Keratinocyte (primary cell): ENCODE measurements around the gene CSNK2A2. TPM values are rescaled to one million over a fixed set of nuclear protein-coding genes. Genes with fewer than 3 reads are reported as not detected.

ENCODE experiments used
- DNase-seq: peaks from one replicate; pipeline ENCODE4 v3.0.0-alpha.2; 2011; ENCODE audit warnings: low read depth, missing footprints, low spot score
- FAIRE-seq: peaks from 2 replicates; lab custom pipeline; 2011; peaks lifted over from hg19 to GRCh38; lab: Jason Lieb, UNC
- H2AFZ ChIP-seq: 2 replicates; pipeline ENCODE4 v1.6.0; 2012; ENCODE audit warnings: low read length, control low read depth, inconsistent platforms; ENCODE audit not compliant: control insufficient read depth
- H3K27ac ChIP-seq: 2 replicates; pipeline ENCODE4 v1.5.1; 2011; ENCODE audit warnings: low read length; ENCODE audit not compliant: control insufficient read depth, insufficient read depth
- H3K27me3 ChIP-seq: 3 replicates; pipeline ENCODE4 v1.6.0; 2011; ENCODE audit warnings: low read length; ENCODE audit not compliant: control insufficient read depth, insufficient read depth; ENCODE audit errors: extremely low read depth
- H3K36me3 ChIP-seq, 2 experiments: 2 replicates in 1 of 2; 3 replicates in 1 of 2; pipeline ENCODE4 v1.5.1; 2011; ENCODE audit warnings: low read length in 2 of 2, mild to moderate bottlenecking in 1 of 2; ENCODE audit not compliant: control insufficient read depth in 2 of 2, insufficient read depth in 2 of 2; ENCODE audit errors: extremely low read depth in 1 of 2
- H3K4me1 ChIP-seq: 3 replicates; pipeline ENCODE4 v1.5.1; 2011; ENCODE audit warnings: low read length; ENCODE audit not compliant: control insufficient read depth, insufficient read depth; ENCODE audit errors: extremely low read depth
- H3K4me2 ChIP-seq: 3 replicates; pipeline ENCODE4 v1.6.0; 2011; ENCODE audit warnings: low read depth, low read length; ENCODE audit not compliant: control insufficient read depth, insufficient read depth; ENCODE audit errors: extremely low read depth
- H3K4me3 ChIP-seq, 3 experiments: fragments of 200-600 bp in 1 of 3; sonication (generic) in 1 of 3; 2 replicates in 2 of 3; 3 replicates in 1 of 3; pipeline ENCODE4 v1.5.1; 2011 to 2016; ENCODE audit warnings: low read length in 3 of 3, mild to moderate bottlenecking in 3 of 3, control low read depth in 2 of 3, inconsistent platforms in 1 of 3, low read depth in 1 of 3, mixed read lengths in 1 of 3, mixed run types in 1 of 3, moderate library complexity in 1 of 3; ENCODE audit not compliant: control insufficient read depth in 2 of 3, insufficient read depth in 2 of 3; ENCODE audit errors: extremely low read depth in 1 of 3
- H3K79me2 ChIP-seq: 2 replicates; pipeline ENCODE4 v1.6.0; 2012; ENCODE audit warnings: low read length; ENCODE audit not compliant: control insufficient read depth, insufficient read depth
- H3K9ac ChIP-seq: 3 replicates; pipeline ENCODE4 v1.6.0; 2011; ENCODE audit warnings: low read length; ENCODE audit not compliant: control insufficient read depth, insufficient read depth; ENCODE audit errors: extremely low read depth
- H3K9me1 ChIP-seq: 3 replicates; pipeline ENCODE4 v1.6.0; 2011; ENCODE audit warnings: low read length; ENCODE audit not compliant: control insufficient read depth, insufficient read depth; ENCODE audit errors: extremely low read depth
- H3K9me3 ChIP-seq: 2 replicates; pipeline ENCODE4 v1.5.1; 2012; ENCODE audit warnings: low read depth, low read length; ENCODE audit not compliant: control insufficient read depth
- H4K20me1 ChIP-seq: 3 replicates; pipeline ENCODE4 v1.6.0; 2011; ENCODE audit warnings: low read length; ENCODE audit not compliant: control insufficient read depth, insufficient read depth; ENCODE audit errors: extremely low read depth
- CTCF ChIP-seq, 3 experiments: IDR thresholded peaks in 1 of 3; conservative IDR thresholded peaks in 1 of 3; optimal IDR thresholded peaks in 1 of 3; 2 replicates in 2 of 3; 3 replicates in 1 of 3; pipeline versions ENCODE3 to v1.5.1; 2011; ENCODE audit warnings: low read length in 3 of 3, mild to moderate bottlenecking in 3 of 3, moderate library complexity in 2 of 3, control low read depth in 1 of 3, inconsistent platforms in 1 of 3; ENCODE audit not compliant: insufficient read depth in 2 of 3; ENCODE audit errors: extremely low read depth in 1 of 3
- EZH2 ChIP-seq: IDR thresholded peaks from one replicate; pipeline ENCODE4 v1.6.1; 2012; ENCODE audit warnings: inconsistent platforms, mild to moderate bottlenecking, low read length, moderate library complexity
- dilution Hi-C: fragments of 300-500 bp; cut with MboI; formaldehyde crosslinking; loops from one replicate; pipeline ENCODE4 v1.7.0; 2020; ENCODE audit warnings: low sequenced_read_pairs; ENCODE audit not compliant: extremely low pct_ligation_motif_present
- polyA plus RNA-seq, 5 experiments: library from polyadenylated mRNA; depleted of rRNA in 3 of 5; stranded (reverse) in 3 of 5; stranded (forward) in 1 of 5; unstranded in 1 of 5; fragments of >200 nt; gene quantifications; 1 replicate in 1 of 5; 2 replicates in 3 of 5; 3 replicates in 1 of 5; pipeline versions ENCODE4 v1.2.1 to v1.2.3, GENCODE V29; 2011 to 2012; ENCODE audit warnings: missing spikeins in 2 of 5, low read depth in 1 of 5, low replicate concordance in 1 of 5
- small RNA-seq, 3 experiments: library from RNA; depleted of rRNA; stranded (forward); fragments of <200 nt; gene quantifications; one replicate each; pipeline ENCODE3, GENCODE V24; 2012; ENCODE audit warnings: low read depth in 3 of 3, low replicate concordance in 1 of 3; ENCODE audit not compliant: insufficient read length in 3 of 3

CSNK2A2 gene
- polyA plus RNA-seq, 1 donor (not counting 4 experiments of a cell fraction or from before 2014, with no cell fraction given) = 49.6 TPM

GRCh38 chr16:58109881-58110280 lies 88.0 kb downstream of the CSNK2A2 start:
- FAIRE-seq = no peak

GRCh38 chr16:58109330-58109729 lies 88.6 kb downstream of the CSNK2A2 start:
- peaks cover 14% of the 10 kb centered on the region for H3K4me1 ChIP-seq
- FAIRE-seq = no peak
- H3K4me3 ChIP-seq = no peak overlapping the region
- H3K9me1 ChIP-seq = no peaks in the 10 kb centered on the region
- no peak overlapping the region for H3K27ac ChIP-seq
- H4K20me1 ChIP-seq = no peaks in the 10 kb centered on the region
- H3K9ac ChIP-seq = no peak overlapping the region
- H3K9me3 ChIP-seq = no peaks in the 10 kb centered on the region
- H3K27me3 ChIP-seq = no peaks in the 10 kb centered on the region
- no peak overlapping the region for H2AFZ ChIP-seq
- dilution Hi-C loops = no loop called here
- H3K79me2 ChIP-seq = no peaks in the 10 kb centered on the region
- TF ChIP-seq EZH2 = no peak
- TF ChIP-seq CTCF (optimal IDR thresholded peaks at IDR 0.05 in 1 of 3, IDR thresholded peaks at IDR 0.05 in 1 of 3, conservative IDR thresholded peaks at IDR 0.05 in 1 of 3; ENCODE audit: extremely low read depth in 1 of 3, insufficient read depth in 2 of 3, low read length in 3 of 3) = no peak
- peaks cover 4 to 6% of the 10 kb centered on the region in 2 experiments for H3K36me3 ChIP-seq
- no peak for DNase-seq
- H3K4me2 ChIP-seq = no peak overlapping the region

More at GRCh38 chr16:58109881-58110280, 88.0 kb downstream of the CSNK2A2 start:
- no peaks in the 10 kb centered on the region for H3K27me3 ChIP-seq
- no peak overlapping the region for H3K4me2 ChIP-seq
- H3K36me3 ChIP-seq = peaks cover 6 to 7% of the 10 kb centered on the region in 2 experiments
- H3K27ac ChIP-seq = no peak overlapping the region
- TF ChIP-seq EZH2 (no peak), CTCF (optimal IDR thresholded peaks at IDR 0.05 in 1 of 3, IDR thresholded peaks at IDR 0.05 in 1 of 3, conservative IDR thresholded peaks at IDR 0.05 in 1 of 3; ENCODE audit: extremely low read depth in 1 of 3, insufficient read depth in 2 of 3, low read length in 3 of 3) (no peak)
- no peak overlapping the region for H2AFZ ChIP-seq
- dilution Hi-C loops = no loop called here
- H3K9me3 ChIP-seq = no peaks in the 10 kb centered on the region
- no peaks in the 10 kb centered on the region for H3K9me1 ChIP-seq
- H4K20me1 ChIP-seq = no peaks in the 10 kb centered on the region
- peaks cover 14% of the 10 kb centered on the region for H3K4me1 ChIP-seq
- H3K4me3 ChIP-seq = no peak overlapping the region
- DNase-seq = no peak
- no peaks in the 10 kb centered on the region for H3K79me2 ChIP-seq
- no peak overlapping the region for H3K9ac ChIP-seq

Small RNAs within 50 kb of the gene (small RNA-seq; reads per million reads assigned to genes)
- gene RN7SL645P = 0 reads per million in 3 experiments

Other genes starting within 250 kb of the CSNK2A2 start
- 0.07 to 0.22 TPM (median 0.08 TPM) in 3 replicates for gene CNGB1, start 227.0 kb downstream of the CSNK2A2 start, polyA plus RNA-seq
- gene ZNF319, start 197.4 kb downstream of the CSNK2A2 start, polyA plus RNA-seq = 3.3 to 6.9 TPM (median 4.5 TPM) in 3 replicates
- gene USB1, start 196.7 kb downstream of the CSNK2A2 start, polyA plus RNA-seq = 63.5 to 88.7 TPM (median 75.9 TPM) in 3 replicates
- 3.7 to 7.2 TPM (median 5.6 TPM) in 3 replicates for gene MMP15, start 172.4 kb downstream of the CSNK2A2 start, polyA plus RNA-seq
- 41.0 to 52.0 TPM (median 51.9 TPM) in 3 replicates for gene CFAP20, start 68.7 kb downstream of the CSNK2A2 start, polyA plus RNA-seq
- gene PRSS54, start 96.9 kb upstream of the CSNK2A2 start, polyA plus RNA-seq = not detected in 3 replicates
- 8.5 to 11.3 TPM (median 10.1 TPM) in 3 replicates for gene GINS3, start 194.4 kb upstream of the CSNK2A2 start, polyA plus RNA-seq